GM20431 (cell line): ENCODE measurements around the gene IFT88.
"Not testable (repeated sequence)": the region's sequence is repeated elsewhere in the genome, so short reads cannot be mapped to it uniquely, and the experiment has no call there.

Source experiments
- in situ Hi-C: fragments of 300-500 bp; cut with MseI, MboI; formaldehyde crosslinking; loops from one replicate; pipeline ENCODE4 v1.15.0; 2020; ENCODE audit warnings: low sequenced_read_pairs; ENCODE audit not compliant: unreplicated experiment

Gene IFT88

GRCh38 chr13:20616059-20616797, 49.3 kb downstream of the IFT88 start:
- in situ Hi-C loops: no loop called here

GRCh38 chr13:20623000-20623399, 56.0 kb downstream of the IFT88 start:
- in situ Hi-C loops: no loop called here

GRCh38 chr13:20624213-20624612, 57.3 kb downstream of the IFT88 start:
- in situ Hi-C loops: no loop called here

- in situ Hi-C loops: no loop called here
Observed at GRCh38 chr13:20633802-20634201, 66.8 kb downstream of the IFT88 start.

GRCh38 chr13:20636079-20636478, 69.1 kb downstream of the IFT88 start:
- in situ Hi-C loops: no loop called here

- in situ Hi-C loops: no loop called here
Observed at GRCh38 chr13:20637811-20638210, 70.9 kb downstream of the IFT88 start.

GRCh38 chr13:20647758-20648157, 80.8 kb downstream of the IFT88 start:
- in situ Hi-C loops: no loop called here

GRCh38 chr13:20652946-20653345, 86.0 kb downstream of the IFT88 start:
- in situ Hi-C loops: no loop called here

GRCh38 chr13:20654156-20654555, 87.2 kb downstream of the IFT88 start:
- in situ Hi-C loops: no loop called here

GRCh38 chr13:20658451-20659040, 91.6 kb downstream of the IFT88 start:
- in situ Hi-C loops: no loop called here

GRCh38 chr13:20664351-20664750, 97.4 kb downstream of the IFT88 start:
- in situ Hi-C loops: no loop called here

- in situ Hi-C loops: no loop called here
Observed at GRCh38 chr13:20666948-20667347, 100.0 kb downstream of the IFT88 start.

GRCh38 chr13:20667857-20668437, 101.0 kb downstream of the IFT88 start:
- in situ Hi-C loops: no loop called here

GRCh38 chr13:20669162-20669561, 102.2 kb downstream of the IFT88 start:
- in situ Hi-C loops: no loop called here

- in situ Hi-C loops: no loop called here
Observed at GRCh38 chr13:20671789-20672188, 104.8 kb downstream of the IFT88 start.

- in situ Hi-C loops: no loop called here
Observed at GRCh38 chr13:20672772-20673171, 105.8 kb downstream of the IFT88 start.

- in situ Hi-C loops: no loop called here
Observed at GRCh38 chr13:20673715-20674114, 106.8 kb downstream of the IFT88 start.

GRCh38 chr13:20676213-20676612, 109.3 kb downstream of the IFT88 start:
- in situ Hi-C loops: no loop called here

- in situ Hi-C loops: not testable (repeated sequence)
Observed at GRCh38 chr13:20678606-20679005, 111.6 kb downstream of the IFT88 start.

GRCh38 chr13:20679879-20680278, 112.9 kb downstream of the IFT88 start:
- in situ Hi-C loops: no loop called here

- in situ Hi-C loops: no loop called here
Observed at GRCh38 chr13:20680416-20681080, 113.6 kb downstream of the IFT88 start.
